Panc1 (cell line): Measurements from ENCODE around the gene DIDO1.

ENCODE experiments used
- POLR2AphosphoS5 ChIP-seq: IDR thresholded peaks from 2 replicates; pipeline ENCODE4 v1.6.1; 2012; ENCODE audit warnings: mild to moderate bottlenecking, low read depth, low read length, moderate library complexity
- TF ChIP-seq, protein P1 (sequence below): fragments of 450-650 bp; IDR thresholded peaks from 2 replicates; pipeline ENCODE4 v1.5.1; 2017; ENCODE audit warnings: mild to moderate bottlenecking

DNA sequence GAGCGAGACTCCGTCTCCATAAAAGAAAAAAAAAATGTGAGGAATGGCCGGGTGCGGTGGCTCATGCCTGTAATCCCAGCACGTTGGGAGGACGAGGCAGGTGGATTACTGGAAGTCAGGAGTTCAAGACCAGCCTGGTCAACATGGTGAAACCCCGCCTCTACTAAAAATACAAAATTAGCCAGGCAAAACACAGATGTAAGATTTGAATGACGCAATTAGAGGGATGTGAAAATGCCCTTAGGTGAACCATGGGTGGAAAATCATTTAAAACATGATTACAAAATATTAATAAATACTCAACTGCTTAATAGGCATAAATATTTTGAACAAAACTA is 88.5 kb downstream of the DIDO1 start:
- TF ChIP-seq POLR2AphosphoS5, result no peak
- TF ChIP-seq, protein P1, sequence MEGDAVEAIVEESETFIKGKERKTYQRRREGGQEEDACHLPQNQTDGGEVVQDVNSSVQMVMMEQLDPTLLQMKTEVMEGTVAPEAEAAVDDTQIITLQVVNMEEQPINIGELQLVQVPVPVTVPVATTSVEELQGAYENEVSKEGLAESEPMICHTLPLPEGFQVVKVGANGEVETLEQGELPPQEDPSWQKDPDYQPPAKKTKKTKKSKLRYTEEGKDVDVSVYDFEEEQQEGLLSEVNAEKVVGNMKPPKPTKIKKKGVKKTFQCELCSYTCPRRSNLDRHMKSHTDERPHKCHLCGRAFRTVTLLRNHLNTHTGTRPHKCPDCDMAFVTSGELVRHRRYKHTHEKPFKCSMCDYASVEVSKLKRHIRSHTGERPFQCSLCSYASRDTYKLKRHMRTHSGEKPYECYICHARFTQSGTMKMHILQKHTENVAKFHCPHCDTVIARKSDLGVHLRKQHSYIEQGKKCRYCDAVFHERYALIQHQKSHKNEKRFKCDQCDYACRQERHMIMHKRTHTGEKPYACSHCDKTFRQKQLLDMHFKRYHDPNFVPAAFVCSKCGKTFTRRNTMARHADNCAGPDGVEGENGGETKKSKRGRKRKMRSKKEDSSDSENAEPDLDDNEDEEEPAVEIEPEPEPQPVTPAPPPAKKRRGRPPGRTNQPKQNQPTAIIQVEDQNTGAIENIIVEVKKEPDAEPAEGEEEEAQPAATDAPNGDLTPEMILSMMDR, result no peak
